NCI-H146 (cell line): ENCODE results near the gene SLIT3.

Experiments used
- DNase-seq: peaks from one replicate; lab custom pipeline; 2025; lab: John Stamatoyannopoulos, UW

The SLIT3 gene

GRCh38 chr5:168961681-168962080 lies 339.3 kb downstream of the SLIT3 start:
- no peak for DNase-seq

- DNase-seq: no peak
Observed at GRCh38 chr5:168960497-168960896, 340.4 kb downstream of the SLIT3 start.

- DNase-seq: no peak
Observed at GRCh38 chr5:168953351-168953750, 347.6 kb downstream of the SLIT3 start.

GRCh38 chr5:168952196-168952595 lies 348.7 kb downstream of the SLIT3 start:
- DNase-seq: no peak

GRCh38 chr5:168951769-168952168 lies 349.2 kb downstream of the SLIT3 start:
- DNase-seq: no peak

GRCh38 chr5:168951356-168951755 lies 349.6 kb downstream of the SLIT3 start:
- DNase-seq: no peak

GRCh38 chr5:168950241-168950951 lies 350.5 kb downstream of the SLIT3 start:
- DNase-seq: no peak

- DNase-seq: no peak
Observed at GRCh38 chr5:168948746-168949145, 352.2 kb downstream of the SLIT3 start.

- DNase-seq: no peak
Observed at GRCh38 chr5:168947212-168947868, 353.6 kb downstream of the SLIT3 start.

- DNase-seq: no peak
Observed at GRCh38 chr5:168946363-168946762, 354.6 kb downstream of the SLIT3 start.

GRCh38 chr5:168944004-168944403 lies 356.9 kb downstream of the SLIT3 start:
- no peak for DNase-seq

GRCh38 chr5:168943091-168943884 lies 357.7 kb downstream of the SLIT3 start:
- DNase-seq: no peak

GRCh38 chr5:168941901-168942300 lies 359.0 kb downstream of the SLIT3 start:
- DNase-seq: no peak

- no peak for DNase-seq
Observed at GRCh38 chr5:168940712-168941111, 360.2 kb downstream of the SLIT3 start.

- no peak for DNase-seq
Observed at GRCh38 chr5:168939887-168940544, 360.9 kb downstream of the SLIT3 start.

GRCh38 chr5:168939156-168939800 lies 361.7 kb downstream of the SLIT3 start:
- DNase-seq: no peak

GRCh38 chr5:168936511-168936910 lies 364.4 kb downstream of the SLIT3 start:
- DNase-seq: no peak

- no peak for DNase-seq
Observed at GRCh38 chr5:168935183-168935582, 365.8 kb downstream of the SLIT3 start.

GRCh38 chr5:168934169-168934568 lies 366.8 kb downstream of the SLIT3 start:
- no peak for DNase-seq

GRCh38 chr5:168932400-168933189 lies 368.3 kb downstream of the SLIT3 start:
- DNase-seq: no peak
